ENCODE measurements around the gene STX3. TPM values are rescaled to one million over a fixed set of nuclear protein-coding genes. Genes with fewer than 3 reads are reported as not detected.

The STX3 gene
- total and polyA plus RNA-seq, 2 of the 4 experiments (the other 2 are of a cell fraction): 5.0 to 5.4 TPM

GRCh38 chr11:59724066-59724465 is 31.1 kb upstream of the STX3 start:
- H3K14ac ChIP-seq (replicated peaks; ENCODE audit: low read depth, low read length): no peak overlapping the region
- no peak overlapping the region for H2AK5ac ChIP-seq (ENCODE audit: low read depth, low read length)
- no peak overlapping the region for H3K56ac ChIP-seq (ENCODE audit: extremely low read depth, insufficient read depth, low read length)
- TF ChIP-seq FOS (IDR thresholded peaks at IDR 0.05; ENCODE audit: low read depth, low read length) (no peak), POLR2A (IDR thresholded peaks at IDR 0.05; ENCODE audit: low read depth, low read length) (no peak), RCOR1 (IDR thresholded peaks at IDR 0.05; ENCODE audit: insufficient replicate concordance, low read length) (no peak), BHLHE40 (IDR thresholded peaks at IDR 0.05; ENCODE audit: low read depth, low read length) (no peak), MXI1 (IDR thresholded peaks at IDR 0.05; ENCODE audit: borderline replicate concordance, low read depth, low read length) (no peak), MAZ (IDR thresholded peaks at IDR 0.05; ENCODE audit: borderline replicate concordance, low read depth, low read length) (no peak), USF2 (IDR thresholded peaks at IDR 0.05; ENCODE audit: low read depth, low read length) (no peak), CEBPB (IDR thresholded peaks at IDR 0.05; ENCODE audit: low read depth, low read length) (no peak), RFX5 (IDR thresholded peaks at IDR 0.05; ENCODE audit: low read depth, low read length) (no peak), CTCF (conservative IDR thresholded peaks at IDR 0.05; ENCODE audit: low read depth, low read length) (no peak), MAFK (IDR thresholded peaks at IDR 0.05; ENCODE audit: low read depth, low read length) (no peak), RAD21 (IDR thresholded peaks at IDR 0.05; ENCODE audit: low read length) (no peak), SMC3 (IDR thresholded peaks at IDR 0.05; ENCODE audit: low read depth, low read length) (no peak), CHD1 (IDR thresholded peaks at IDR 0.05; ENCODE audit: low read depth, low read length) (no peak), NFE2L2 (IDR thresholded peaks at IDR 0.05; ENCODE audit: low read depth, low read length) (no peak), ELK1 (IDR thresholded peaks at IDR 0.05; ENCODE audit: borderline replicate concordance, low read depth, low read length) (no peak)
- no peak overlapping the region for H2AK9ac ChIP-seq (replicated peaks; ENCODE audit: low read depth, low read length, poor library complexity)
- no peaks in the 10 kb centered on the region for H3K9me3 ChIP-seq (ENCODE audit: control insufficient read depth, insufficient read depth, low read length)
- H3K4ac ChIP-seq (ENCODE audit: low read depth, low read length): no peak overlapping the region
- no peak overlapping the region for H2BK5ac ChIP-seq (ENCODE audit: low read depth, low read length, poor library complexity, severe bottlenecking)
- H3K27me3 ChIP-seq (ENCODE audit: control insufficient read depth, insufficient read depth, low read length): peaks cover 2% of the 10 kb centered on the region
- H4K20me1 ChIP-seq (ENCODE audit: insufficient read depth, low read length): no peaks in the 10 kb centered on the region
- no peak overlapping the region for H3K4me3 ChIP-seq (ENCODE audit: insufficient read depth, low read depth, low read length)
- no peak overlapping the region for H4K5ac ChIP-seq (ENCODE audit: low read depth, low read length)
- ATAC-seq (ENCODE audit: low read depth): no peak
- intact Hi-C loops (cut with micrococcal nuclease) (no loop called here), dilution Hi-C loops (cut with HindIII; ENCODE audit: low sequenced_read_pairs, unreplicated experiment) (no loop called here), in situ Hi-C loops (cut with MboI; ENCODE audit: low sequenced_read_pairs) (no loop called here)
- no peak overlapping the region for H4K8ac ChIP-seq (ENCODE audit: low read depth in 2 of 2, low read length in 2 of 2)
- POLR2A ChIA-PET (ENCODE audit: unreplicated experiment): no interaction called here
- H3K36me3 ChIP-seq (ENCODE audit: control insufficient read depth, insufficient read depth, low read length): no peaks in the 10 kb centered on the region
- no TSS peak for BruUV-seq (replicated peaks)
- H3K27ac ChIP-seq (ENCODE audit: insufficient read depth, low read length): no peak overlapping the region
- CTCF ChIA-PET: no interaction called here
- H2BK15ac ChIP-seq (ENCODE audit: low read depth, low read length): no peak overlapping the region
- no peak for DNase-seq
- no peak overlapping the region for H3K4me2 ChIP-seq (ENCODE audit: low read depth, low read length)
- H2AFZ ChIP-seq (replicated peaks; ENCODE audit: low read length, poor library complexity): no peak overlapping the region
- H2BK120ac ChIP-seq (ENCODE audit: low read depth, low read length): no peak overlapping the region
- no CpG with 5 or more reads among the region's 3 CpGs for WGBS, 2 experiments (ENCODE audit: extremely low coverage in 2 of 2, insufficient read length in 1 of 2)
- H3K79me1 ChIP-seq (ENCODE audit: low read depth in 1 of 2, low read length in 2 of 2): no peaks in the 10 kb centered on the region
- H2BK20ac ChIP-seq (ENCODE audit: low read depth, low read length): no peak overlapping the region
- H3K4me1 ChIP-seq (ENCODE audit: control insufficient read depth, insufficient read depth, low read length): no peaks in the 10 kb centered on the region
- no peaks in the 10 kb centered on the region for H3K9me1 ChIP-seq (ENCODE audit: insufficient read depth, low read length)
- no peak overlapping the region for H3K23ac ChIP-seq (ENCODE audit: low read depth, low read length)
- no peak overlapping the region for H4K91ac ChIP-seq (ENCODE audit: insufficient read depth, low read depth, low read length)
- no peak overlapping the region for H3K9ac ChIP-seq (ENCODE audit: low read depth, low read length)
- H3K18ac ChIP-seq (ENCODE audit: low read depth, low read length): no peak overlapping the region
